BE2C (cell line): Measurements from ENCODE around the gene NOXA1.

Source experiments
- DNase-seq: peaks from one replicate; pipeline ENCODE4 v3.0.0-alpha.2; 2020
- H3K27me3 ChIP-seq: fragments of 250-450 bp; sonication (Bioruptor Pico); 2 replicates; pipeline ENCODE4 v1.5.1; 2020; ENCODE audit warnings: mild to moderate bottlenecking
- H3K36me3 ChIP-seq: fragments of 250-450 bp; sonication (Bioruptor Pico); 2 replicates; pipeline ENCODE4 v1.5.1; 2020; ENCODE audit warnings: mild to moderate bottlenecking
- H3K4me1 ChIP-seq: fragments of 250-450 bp; sonication (Bioruptor Pico); 2 replicates; pipeline ENCODE4 v1.5.1; 2020
- H3K4me3 ChIP-seq: 2 replicates; pipeline ENCODE4 v1.5.1; 2011; ENCODE audit warnings: low read depth, low read length
- H3K9me3 ChIP-seq: fragments of 250-450 bp; sonication (Bioruptor Pico); 2 replicates; pipeline ENCODE4 v1.5.1; 2020
- TF ChIP-seq, protein P1 (sequence below): IDR thresholded peaks from 2 replicates; pipeline ENCODE4 v1.5.1; 2012; ENCODE audit warnings: mild to moderate bottlenecking, low read depth, low read length

Gene NOXA1

DNA sequence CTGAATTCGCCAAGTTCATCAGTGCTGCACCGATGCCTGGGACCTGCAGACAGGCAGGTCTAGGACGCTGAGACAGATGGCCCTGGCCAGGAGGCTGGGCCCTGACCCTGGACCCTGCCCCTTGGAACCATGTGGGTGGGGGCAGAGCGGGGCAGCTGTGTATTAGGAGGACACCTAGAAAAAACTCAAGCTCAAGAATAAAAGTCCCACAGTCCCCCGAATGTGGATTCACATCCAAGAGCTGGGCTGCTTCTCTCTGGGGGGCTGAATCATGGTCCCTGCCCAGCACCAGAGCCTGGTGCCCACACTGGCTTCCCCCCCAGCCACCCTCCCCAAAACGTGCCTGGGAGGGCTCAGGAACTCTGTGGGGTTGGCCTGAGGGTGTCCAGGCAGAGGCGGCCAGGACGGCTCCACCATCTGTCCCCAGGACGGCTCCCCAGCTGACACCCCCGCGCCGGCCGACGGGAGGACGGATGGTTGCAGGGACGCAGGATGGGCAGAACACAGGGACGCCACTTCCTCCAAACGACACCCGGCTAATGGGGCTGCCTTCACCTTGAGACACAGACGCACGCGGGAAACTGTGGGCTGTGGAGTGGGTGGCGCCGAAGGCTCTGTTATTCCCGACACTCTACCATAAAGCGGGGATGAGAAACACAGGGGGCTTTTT, 35.2 kb upstream of the NOXA1 start:
- peaks cover under 1% of the 10 kb centered on the region for H3K4me1 ChIP-seq
- no peaks in the 10 kb centered on the region for H3K36me3 ChIP-seq
- DNase-seq, result no peak
- no peaks in the 10 kb centered on the region for H3K27me3 ChIP-seq
- TF ChIP-seq, protein P1, sequence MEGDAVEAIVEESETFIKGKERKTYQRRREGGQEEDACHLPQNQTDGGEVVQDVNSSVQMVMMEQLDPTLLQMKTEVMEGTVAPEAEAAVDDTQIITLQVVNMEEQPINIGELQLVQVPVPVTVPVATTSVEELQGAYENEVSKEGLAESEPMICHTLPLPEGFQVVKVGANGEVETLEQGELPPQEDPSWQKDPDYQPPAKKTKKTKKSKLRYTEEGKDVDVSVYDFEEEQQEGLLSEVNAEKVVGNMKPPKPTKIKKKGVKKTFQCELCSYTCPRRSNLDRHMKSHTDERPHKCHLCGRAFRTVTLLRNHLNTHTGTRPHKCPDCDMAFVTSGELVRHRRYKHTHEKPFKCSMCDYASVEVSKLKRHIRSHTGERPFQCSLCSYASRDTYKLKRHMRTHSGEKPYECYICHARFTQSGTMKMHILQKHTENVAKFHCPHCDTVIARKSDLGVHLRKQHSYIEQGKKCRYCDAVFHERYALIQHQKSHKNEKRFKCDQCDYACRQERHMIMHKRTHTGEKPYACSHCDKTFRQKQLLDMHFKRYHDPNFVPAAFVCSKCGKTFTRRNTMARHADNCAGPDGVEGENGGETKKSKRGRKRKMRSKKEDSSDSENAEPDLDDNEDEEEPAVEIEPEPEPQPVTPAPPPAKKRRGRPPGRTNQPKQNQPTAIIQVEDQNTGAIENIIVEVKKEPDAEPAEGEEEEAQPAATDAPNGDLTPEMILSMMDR, result no peak
- H3K9me3 ChIP-seq, result no peaks in the 10 kb centered on the region
- H3K4me3 ChIP-seq, result no peak overlapping the region

GRCh38 chr9:137388589-137389427, 34.4 kb upstream of the NOXA1 start:
- DNase-seq, result no peak
- TF ChIP-seq, protein P1, result no peak
- Histone ChIP-seq H3K4me1 (no peaks in the 10 kb centered on the region), H3K27me3 (no peaks in the 10 kb centered on the region), H3K9me3 (no peaks in the 10 kb centered on the region), H3K4me3 (no peak overlapping the region), H3K36me3 (no peaks in the 10 kb centered on the region)

- no peak for DNase-seq
- no peaks in the 10 kb centered on the region for H3K27me3 ChIP-seq
- no peaks in the 10 kb centered on the region for H3K4me1 ChIP-seq
- H3K9me3 ChIP-seq, result no peaks in the 10 kb centered on the region
- TF ChIP-seq, protein P1, result no peak
- H3K36me3 ChIP-seq, result no peaks in the 10 kb centered on the region
- H3K4me3 ChIP-seq, result no peak overlapping the region
These were observed 33.8 kb upstream of the NOXA1 start for GRCh38 chr9:137389428-137389746.

DNA sequence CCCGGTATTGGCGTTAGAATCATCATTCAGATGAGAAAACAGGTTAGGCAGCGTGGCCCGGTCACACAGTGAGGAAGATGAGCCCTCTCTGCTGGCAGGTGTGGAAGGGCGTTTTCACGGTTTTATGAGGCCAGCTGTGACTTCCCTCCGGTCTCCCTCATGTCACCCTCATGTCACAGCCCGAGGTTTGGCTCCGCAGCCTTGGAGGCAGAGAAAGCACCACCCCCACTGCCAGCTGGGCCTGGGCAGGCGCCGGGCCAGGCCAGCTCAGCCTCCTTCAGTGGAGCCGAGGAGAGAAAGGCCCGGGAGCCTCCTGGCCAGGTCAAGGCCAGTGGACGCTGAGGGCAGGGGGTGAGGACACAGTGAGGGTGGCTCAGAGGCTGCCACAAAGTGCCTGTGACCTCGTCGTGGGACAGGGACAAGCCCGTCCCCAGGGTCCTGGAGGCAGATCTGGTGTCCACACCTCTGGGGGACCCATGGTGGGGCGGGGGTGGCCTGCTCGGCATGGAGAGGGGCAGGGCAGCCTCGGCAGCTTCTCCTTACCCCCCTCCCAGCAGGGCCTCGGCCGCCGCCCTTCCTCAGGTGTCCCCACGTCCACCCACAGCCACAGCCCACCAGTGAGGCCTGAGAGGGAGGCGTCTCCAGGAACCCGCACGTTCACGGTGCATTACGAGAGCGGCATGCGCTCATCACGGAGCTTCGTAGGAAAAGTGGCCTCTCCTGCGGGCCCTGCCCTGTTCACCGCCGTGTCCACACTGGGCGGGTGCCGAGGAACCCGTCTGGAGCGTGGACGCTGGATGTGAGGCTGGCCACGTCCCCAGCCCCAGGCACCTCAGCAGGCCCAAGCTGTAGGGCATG, 32.4 kb upstream of the NOXA1 start:
- H3K4me1 ChIP-seq, result no peaks in the 10 kb centered on the region
- H3K27me3 ChIP-seq, result no peaks in the 10 kb centered on the region
- no peak overlapping the region for H3K4me3 ChIP-seq
- TF ChIP-seq, protein P1, result no peak
- no peaks in the 10 kb centered on the region for H3K36me3 ChIP-seq
- DNase-seq, result no peak
- H3K9me3 ChIP-seq, result no peaks in the 10 kb centered on the region

DNA sequence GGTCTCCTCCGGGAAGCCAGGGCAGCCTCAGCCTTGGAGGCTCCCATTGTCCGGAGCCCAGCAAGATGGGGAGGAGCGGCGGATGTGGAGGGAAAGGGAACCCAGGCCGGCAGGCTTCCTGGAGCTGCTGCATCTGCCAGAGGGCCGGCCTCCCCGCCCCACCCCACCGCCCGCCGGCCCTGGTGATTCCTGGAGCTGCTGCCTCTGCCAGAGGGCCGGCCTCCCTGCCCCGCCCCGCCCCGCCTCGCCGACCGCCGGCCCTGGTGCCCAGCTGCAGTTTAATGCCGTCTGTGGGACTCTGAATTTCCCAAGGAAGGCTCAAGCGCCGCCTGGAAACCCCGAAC, 31.8 kb upstream of the NOXA1 start:
- DNase-seq, result no peak
- H3K4me3 ChIP-seq, result no peak overlapping the region
- no peaks in the 10 kb centered on the region for H3K27me3 ChIP-seq
- H3K4me1 ChIP-seq, result no peaks in the 10 kb centered on the region
- no peaks in the 10 kb centered on the region for H3K36me3 ChIP-seq
- TF ChIP-seq, protein P1, result no peak
- H3K9me3 ChIP-seq, result no peaks in the 10 kb centered on the region
